Stimulated activated CD8-positive, alpha-beta memory T cell treated with anti-CD3 and anti-CD28 coated beads, Interleukin-7, amount 100 ng/mL, for 24 hours (primary cell): ENCODE measurements around the gene INHBE.
"Not testable (repeated sequence)": the region's sequence is repeated elsewhere in the genome, so short reads cannot be mapped to it uniquely, and the experiment has no call there.

Experiments
- DNase-seq: peaks from one replicate; pipeline ENCODE4 v3.0.0-alpha.2; 2020; ENCODE audit warnings: low read depth

Gene INHBE

DNA sequence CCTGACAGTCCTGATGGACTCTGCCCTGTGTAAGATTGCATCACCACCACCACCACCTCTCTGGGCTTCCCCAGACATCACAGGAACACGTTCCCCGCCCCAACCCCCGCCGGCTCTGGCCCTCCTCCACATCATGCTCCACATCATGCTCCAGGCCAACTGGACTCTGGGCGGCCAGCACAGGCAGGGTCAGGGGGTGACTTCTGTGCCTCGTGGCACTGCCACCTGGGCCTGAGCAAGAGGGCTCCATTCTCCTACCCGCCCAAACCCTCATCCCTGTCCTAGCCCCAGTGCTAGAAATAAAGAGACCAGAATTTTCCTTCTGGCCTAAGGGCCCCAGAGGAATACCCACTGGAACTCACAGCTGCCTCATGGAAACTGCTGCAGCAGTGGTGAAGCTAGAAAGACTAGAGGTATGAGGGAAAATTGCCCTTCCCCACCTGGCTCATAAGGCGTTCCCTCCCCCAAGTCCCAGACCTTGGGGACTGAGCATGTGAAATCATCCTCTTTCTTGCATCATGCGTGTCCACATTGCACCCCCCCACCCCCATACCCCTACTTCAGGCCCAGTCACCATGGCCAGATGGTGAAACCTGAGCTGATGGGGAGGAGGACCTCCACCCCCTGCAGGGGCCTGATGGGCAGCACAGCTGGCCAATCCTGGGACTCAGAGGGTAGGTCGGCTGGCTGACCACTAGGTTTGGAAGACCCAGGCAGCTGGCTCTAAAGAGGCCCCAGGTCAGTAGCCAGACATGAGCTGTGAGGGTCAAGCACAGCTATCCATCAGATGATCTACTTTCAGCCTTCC, at the start of gene INHBE:
Gene INHBE (plus strand): TSS at position 742 of the 808 bp plus-strand sequence. CDS start 230 bp downstream, outside the sequence.
- no peak for DNase-seq

- no peak for DNase-seq
Observed at GRCh38 chr12:57410534-57410933, 44.6 kb upstream of the INHBE start.

- not testable (repeated sequence) for DNase-seq
Observed at GRCh38 chr12:57414160-57414559, 40.9 kb upstream of the INHBE start.

- DNase-seq, result no peak
Observed at GRCh38 chr12:57415088-57415487, 40.0 kb upstream of the INHBE start.

GRCh38 chr12:57416039-57416996, 38.8 kb upstream of the INHBE start:
- no peak for DNase-seq

GRCh38 chr12:57418255-57418654, 36.9 kb upstream of the INHBE start:
- DNase-seq, result no peak

GRCh38 chr12:57419495-57419894, 35.6 kb upstream of the INHBE start:
- no peak for DNase-seq

- no peak for DNase-seq
Observed at GRCh38 chr12:57420482-57420881, 34.6 kb upstream of the INHBE start.

DNA sequence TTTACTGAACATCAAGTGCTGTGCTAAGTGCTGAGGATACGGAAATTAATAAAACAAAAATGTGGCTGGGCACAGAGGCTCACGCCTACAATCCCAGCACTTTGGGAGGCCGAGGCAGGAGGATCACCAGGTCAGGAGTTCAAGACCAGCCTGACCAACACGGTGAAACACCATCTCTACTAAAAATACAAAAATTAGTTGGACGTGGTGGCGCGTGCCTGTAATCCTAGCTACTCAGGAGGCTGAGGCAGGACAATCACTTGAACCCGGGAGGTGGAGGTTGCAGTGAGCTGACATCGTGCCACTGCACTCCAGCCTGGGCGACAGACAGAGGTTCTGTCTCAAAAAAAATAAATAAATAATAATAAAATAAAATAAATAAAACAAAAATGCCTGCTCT, 28.2 kb upstream of the INHBE start:
- not testable (repeated sequence) for DNase-seq

DNA sequence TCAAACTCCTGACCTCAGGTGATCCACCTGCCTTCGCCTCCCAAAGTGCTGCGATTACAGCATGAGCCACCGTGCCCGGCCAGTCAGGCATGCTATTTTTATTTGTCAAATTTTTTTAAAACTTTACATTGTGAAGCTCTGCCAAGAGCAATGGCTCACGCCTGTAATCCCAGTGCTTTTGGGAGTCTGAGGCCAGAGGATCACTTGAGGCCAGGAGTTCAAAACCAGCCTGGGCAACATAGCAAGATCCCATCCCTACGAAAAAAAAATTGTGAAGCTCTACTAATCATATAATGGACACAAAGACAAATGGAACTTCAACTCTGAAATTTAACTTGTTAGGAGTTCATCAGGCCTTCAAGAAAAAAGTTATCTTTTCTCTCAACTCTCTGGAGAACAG, 26.1 kb upstream of the INHBE start:
- no peak for DNase-seq

GRCh38 chr12:57429473-57430111, 25.5 kb upstream of the INHBE start:
- DNase-seq, result no peak

DNA sequence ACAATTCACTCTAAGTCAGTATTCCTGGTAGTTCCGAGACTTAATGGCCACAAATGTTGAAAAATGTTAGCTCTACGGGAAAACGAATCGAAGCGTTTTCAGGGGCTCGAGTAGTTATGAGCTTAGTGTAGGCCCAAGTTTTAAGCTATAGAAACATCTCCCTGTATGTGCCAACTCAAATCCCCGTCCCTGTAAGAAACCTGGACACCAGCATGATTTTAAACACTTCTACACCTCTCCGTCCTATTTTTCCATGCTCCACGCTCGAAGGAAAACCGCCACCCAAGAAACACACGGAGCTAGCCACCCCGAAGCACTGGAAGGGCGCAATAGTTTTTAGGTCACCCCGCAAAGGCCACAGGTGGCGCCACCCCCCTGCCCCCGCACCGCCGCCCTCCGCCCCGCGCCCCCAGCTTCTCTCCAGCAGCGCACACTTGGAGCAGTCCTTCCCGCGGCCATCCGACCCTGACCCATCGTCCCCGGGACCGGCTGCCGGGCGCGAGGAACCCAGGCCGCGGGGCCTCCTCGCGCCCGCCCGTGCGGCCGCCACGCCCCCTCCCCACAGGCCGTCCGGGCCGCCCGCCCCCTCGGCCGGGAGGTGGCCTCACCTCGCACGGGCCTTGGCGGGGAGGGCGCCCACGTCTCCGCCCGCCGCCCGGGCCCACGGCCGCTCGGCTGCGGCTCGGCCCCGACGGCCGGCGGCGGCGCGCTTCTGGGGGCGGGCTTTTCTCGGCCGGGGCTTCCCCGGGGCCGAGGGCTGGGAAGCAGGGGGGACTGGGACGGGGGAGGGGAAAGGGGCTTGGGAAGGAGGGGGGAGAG, 24.8 kb upstream of the INHBE start:
- peak; percentile 14 for DNase-seq

- DNase-seq, result peak; percentile 91
Observed at GRCh38 chr12:57430931-57431566, 24.1 kb upstream of the INHBE start, which contains the start of gene R3HDM2. Gene R3HDM2 (minus strand): TSS chr12:57431043. CDS start chr12:57310428, 120,615 bp downstream.

- no peak for DNase-seq
Observed at GRCh38 chr12:57431654-57432188, 23.4 kb upstream of the INHBE start.

GRCh38 chr12:57433370-57433769, 21.7 kb upstream of the INHBE start:
- no peak for DNase-seq

GRCh38 chr12:57434517-57435223, 20.4 kb upstream of the INHBE start, which contains the start of gene INHBC:
Gene INHBC (plus strand): TSS chr12:57434784. CDS start chr12:57434887, 103 bp downstream.
- no peak for DNase-seq

GRCh38 chr12:57435293-57435692, 19.8 kb upstream of the INHBE start:
- no peak for DNase-seq

GRCh38 chr12:57438400-57438799, 16.7 kb upstream of the INHBE start:
- DNase-seq, result no peak

DNA sequence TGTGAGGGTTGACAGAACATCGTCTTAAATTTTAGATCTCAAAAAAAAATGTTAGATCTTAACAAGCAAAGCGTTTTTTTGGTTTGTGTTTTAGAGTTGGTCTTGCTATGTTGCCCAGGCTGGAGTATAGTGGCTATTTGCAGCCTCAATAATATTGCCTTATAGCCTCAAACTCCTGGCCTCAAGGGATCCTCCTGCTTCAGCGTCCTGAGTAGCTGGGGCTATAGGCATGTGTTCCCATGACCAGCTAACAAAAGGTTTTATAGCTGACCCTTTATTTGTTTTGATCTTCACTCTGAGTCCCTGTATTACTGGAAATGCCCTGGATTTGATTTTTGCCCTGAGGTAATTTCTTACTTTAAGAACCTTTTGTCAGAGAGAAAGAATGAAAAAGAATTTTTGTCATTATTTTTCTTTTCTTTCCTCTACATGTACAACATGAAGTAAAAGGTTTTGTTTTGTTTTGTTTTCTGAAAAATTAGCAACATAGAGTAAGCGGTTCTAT, 15.3 kb upstream of the INHBE start:
- no peak for DNase-seq

- DNase-seq, result not testable (repeated sequence)
Observed at GRCh38 chr12:57441393-57441792, 13.7 kb upstream of the INHBE start.
